Daoy (cell line): ENCODE results near the gene SMC6. TPM values are rescaled to one million over a fixed set of nuclear protein-coding genes. Genes with fewer than 3 reads are reported as not detected.

Source experiments
- DNase-seq: peaks from one replicate; pipeline ENCODE4 v3.0.0-alpha.2; 2015; ENCODE audit warnings: low read depth
- total RNA-seq: library from RNA; depleted of rRNA; stranded (reverse); fragments of >200 nt; shearing (Covaris generic); gene quantifications from 2 replicates; pipeline ENCODE4 v1.2.3, GENCODE V29; 2014

SMC6 gene
- total RNA-seq, 1 experiment from 2014 or later, result 36.5 TPM

DNA sequence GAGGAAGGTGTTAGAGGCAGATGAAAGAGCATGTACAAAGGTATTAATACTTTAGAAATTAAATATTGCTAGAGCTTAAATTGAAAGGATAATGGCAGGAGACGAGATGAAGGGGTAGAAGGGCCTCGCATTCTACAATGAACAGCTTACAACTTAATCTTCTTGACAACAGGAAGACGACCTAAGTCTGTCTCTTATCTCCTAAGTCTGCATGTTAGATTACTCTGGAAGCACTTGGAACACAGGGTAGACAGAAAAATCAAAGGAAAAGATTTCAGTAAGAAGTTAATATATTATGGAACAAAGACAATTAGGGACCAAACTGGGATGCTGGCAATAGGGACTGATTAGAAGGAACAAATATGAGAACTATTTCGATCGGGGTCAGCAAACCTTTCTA, 34.9 kb downstream of the SMC6 start:
- DNase-seq, result no peak

GRCh38 chr2:17717666-17718065, 35.9 kb downstream of the SMC6 start:
- DNase-seq, result no peak

DNA sequence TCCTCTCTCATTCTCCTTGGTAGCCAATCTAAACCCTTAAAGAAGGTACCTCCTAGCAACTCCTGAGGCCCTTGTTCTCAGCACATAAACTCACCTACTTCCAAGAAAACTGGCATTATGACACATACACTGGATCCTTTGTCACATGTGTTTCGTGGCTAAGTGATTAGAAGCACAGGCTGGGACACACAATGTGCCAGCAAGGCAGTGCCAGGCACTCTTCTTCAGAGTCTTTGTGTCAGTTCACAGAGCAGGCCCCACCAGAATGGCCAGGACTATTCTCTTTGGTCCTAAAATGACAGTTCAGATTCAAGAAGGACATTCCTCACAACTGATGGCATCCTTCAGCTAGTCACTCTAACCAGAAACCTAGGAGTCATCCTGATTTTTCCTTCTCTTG, 40.3 kb downstream of the SMC6 start:
- no peak for DNase-seq

- DNase-seq, result no peak
These were observed 42.9 kb downstream of the SMC6 start for GRCh38 chr2:17710547-17711248.

- DNase-seq, result no peak
These were observed 43.7 kb downstream of the SMC6 start for GRCh38 chr2:17709897-17710296.

DNA sequence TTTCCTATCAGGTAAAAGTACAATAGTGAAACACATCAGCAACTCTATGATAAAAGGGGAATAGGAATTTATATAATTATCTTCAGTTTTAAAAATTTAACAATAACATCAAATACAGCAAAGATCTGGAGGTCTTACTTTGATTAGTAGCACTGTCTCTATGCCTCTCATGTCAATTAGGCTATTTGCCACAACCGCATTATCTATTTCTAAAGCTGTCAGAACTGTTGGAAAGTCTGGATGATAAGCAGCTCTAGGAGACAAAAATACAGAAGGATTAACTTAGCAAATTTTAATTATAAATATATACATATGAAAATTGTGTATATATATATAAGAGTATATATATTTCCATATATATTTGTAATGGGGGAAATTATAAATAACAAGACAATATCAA, 45.1 kb downstream of the SMC6 start:
- no peak for DNase-seq

- no peak for DNase-seq
These were observed 46.8 kb downstream of the SMC6 start for GRCh38 chr2:17706845-17707244.

GRCh38 chr2:17690776-17691175, 62.8 kb downstream of the SMC6 start:
- DNase-seq, result no peak

GRCh38 chr2:17689010-17689409, 64.6 kb downstream of the SMC6 start:
- DNase-seq, result no peak

DNA sequence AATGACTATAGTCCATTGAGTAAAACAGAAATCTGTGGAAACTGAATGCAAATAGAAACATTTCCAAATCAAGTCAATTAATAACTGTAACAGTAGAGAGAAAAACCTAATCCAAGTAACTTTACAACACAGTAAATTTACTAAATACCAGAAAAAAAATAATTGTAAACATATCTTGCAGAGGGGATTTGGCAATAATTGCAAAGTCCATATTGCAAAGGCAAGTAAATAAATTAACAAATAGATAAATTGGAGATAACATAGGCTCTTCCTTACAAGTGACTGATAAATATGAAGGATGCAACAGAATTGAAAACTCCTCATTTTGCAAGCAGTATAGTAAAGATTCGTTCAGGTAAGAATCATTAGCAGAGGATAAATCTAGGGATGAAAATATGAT, 65.0 kb downstream of the SMC6 start:
- no peak for DNase-seq

DNA sequence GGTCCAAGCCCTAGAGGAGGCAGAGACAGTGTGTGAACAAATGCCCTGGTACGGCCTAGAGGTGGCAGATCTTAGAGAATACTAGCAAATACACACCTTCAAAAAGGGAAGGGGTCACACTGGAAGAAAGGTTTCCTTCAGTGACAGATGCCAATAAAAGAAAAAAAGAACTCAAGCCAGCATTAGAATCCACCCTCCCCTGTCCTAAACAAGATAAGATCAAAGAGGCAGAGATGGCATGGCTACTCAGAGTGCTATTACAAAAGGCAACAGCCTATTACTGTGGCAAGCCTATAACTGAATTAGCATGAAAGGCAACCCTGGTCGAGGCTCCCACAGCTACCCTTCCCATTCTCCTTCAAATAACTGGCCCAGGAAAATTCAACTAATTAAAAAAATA, 69.6 kb downstream of the SMC6 start:
- no peak for DNase-seq

DNA sequence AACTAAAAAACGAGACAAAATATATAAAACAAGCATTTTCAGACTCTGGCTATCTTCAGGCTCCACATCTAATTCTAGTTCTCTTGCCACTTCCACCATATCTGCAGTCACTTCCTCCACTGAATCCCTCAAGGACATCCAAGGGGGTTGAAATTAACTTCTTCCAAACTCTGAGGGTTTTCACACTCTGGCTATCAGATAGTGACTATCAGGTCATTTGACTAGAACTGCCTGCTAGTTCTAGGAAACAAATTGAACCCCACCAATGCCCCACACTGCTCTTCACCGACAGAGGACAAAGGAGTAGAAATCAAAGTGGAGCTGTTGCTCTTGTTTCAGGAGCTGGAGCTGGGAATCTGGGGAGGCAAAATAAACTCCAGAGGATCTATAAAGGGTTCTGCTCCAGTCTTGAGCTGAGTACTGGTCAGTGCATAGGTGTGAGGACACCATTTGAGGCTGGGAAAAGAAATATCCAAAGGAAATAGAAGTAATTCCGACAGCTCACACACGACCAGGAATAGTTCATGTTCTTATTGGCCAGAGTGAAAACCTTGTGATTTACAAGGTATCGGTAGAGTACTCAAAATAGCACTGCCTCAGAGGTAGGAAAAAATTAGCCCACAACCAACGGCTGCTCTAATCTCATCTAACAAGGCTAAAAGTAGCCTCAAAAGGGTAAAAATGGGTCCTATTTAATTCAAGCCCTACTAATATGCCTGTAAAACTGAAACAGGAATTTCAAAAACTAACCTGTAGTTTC, 71.3 kb downstream of the SMC6 start:
- DNase-seq, result no peak

- DNase-seq, result no peak
These were observed 73.5 kb downstream of the SMC6 start for GRCh38 chr2:17680119-17680518.

DNA sequence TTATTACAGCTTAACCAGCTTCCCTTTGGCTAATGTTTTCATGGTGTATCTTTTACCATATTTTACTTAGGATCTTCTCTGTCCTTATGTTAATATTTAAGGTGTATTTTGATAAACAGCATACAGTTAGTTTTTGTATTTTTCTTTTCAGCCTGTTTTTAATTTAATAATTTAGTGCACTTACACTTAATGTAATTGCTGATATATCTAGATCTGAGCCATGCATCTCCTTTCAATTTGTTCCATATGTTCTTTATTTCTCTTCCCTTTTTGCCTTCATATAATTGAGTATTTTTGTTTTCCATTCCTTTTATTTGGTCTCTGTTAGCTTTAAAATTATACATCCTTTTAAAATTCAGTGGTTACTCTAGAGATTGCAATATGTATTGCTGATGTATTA, 78.8 kb downstream of the SMC6 start:
- no peak for DNase-seq

DNA sequence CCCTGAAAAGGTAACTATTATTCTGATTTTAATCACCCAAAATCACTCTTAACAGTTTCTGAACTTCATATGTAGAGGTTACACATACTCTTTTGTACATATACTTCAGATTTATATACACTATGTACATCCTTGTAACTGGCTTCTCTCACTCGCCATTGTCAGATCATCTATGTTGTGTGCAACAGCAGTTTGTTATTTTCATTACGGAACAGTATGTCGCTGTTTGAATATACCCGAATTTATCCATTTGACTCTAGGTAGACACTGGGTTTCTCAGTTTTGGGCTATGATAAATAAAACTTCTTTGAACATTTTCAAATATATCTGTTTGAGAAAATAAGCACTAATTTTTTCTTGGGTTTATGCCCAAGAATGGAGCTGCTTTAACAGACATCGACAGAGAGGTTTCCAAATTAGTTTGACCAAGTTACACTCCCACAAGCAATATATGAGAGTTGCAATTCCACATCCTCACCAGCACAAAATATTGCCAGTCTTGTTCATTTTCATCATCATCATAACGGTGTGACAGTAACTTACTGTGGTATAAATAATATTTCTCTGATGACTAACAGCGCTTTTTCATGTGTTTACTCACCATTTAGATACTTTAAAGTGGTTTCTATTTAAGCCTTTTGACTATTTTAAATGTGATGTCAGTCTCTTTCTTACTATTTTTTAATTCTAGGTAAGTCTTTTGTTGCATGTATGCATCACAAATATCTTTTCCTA, 80.9 kb downstream of the SMC6 start:
- DNase-seq, result no peak

GRCh38 chr2:17667898-17668297, 85.7 kb downstream of the SMC6 start:
- DNase-seq, result no peak

DNA sequence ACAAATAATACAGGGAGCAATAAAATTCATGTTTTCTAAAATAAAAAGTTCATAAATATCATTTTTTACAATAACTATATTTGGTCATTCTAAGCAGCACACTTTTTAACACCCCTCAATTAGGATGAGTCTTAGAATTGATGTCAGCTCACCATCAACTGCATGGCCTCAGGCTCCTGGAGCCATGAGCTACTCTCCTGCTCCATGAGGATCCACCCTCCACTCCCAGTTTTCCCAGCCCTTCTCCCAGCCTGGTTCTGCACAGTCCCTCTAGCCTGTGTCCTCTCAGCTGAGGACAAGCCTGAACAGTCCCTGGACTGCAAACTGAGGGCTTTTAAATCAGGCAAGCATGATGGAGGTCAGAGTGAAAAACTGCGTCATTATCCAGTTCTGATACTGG, 89.1 kb downstream of the SMC6 start:
- no peak for DNase-seq

- no peak for DNase-seq
These were observed 90.9 kb downstream of the SMC6 start for GRCh38 chr2:17662723-17663122.

GRCh38 chr2:17661460-17661859, 92.2 kb downstream of the SMC6 start:
- no peak for DNase-seq

DNA sequence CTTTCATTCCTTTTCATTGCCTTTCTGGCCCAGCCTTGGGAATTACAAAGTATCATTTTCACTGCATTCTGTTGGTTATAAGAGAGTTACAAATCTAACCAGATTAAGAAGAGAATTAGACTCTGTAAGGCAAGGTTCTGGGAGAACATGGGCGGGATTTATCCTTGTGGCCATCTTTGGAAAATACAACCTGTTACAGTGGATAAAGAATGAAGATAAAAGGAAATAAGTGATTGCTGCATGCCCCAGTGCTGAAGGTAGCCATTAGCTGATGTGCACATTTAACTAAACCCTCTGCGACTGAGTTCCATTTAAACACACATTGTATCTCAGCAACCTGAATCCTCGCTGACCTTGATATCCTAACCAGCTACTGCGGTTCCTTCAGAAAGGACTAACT, 93.4 kb downstream of the SMC6 start:
- DNase-seq, result no peak

DNA sequence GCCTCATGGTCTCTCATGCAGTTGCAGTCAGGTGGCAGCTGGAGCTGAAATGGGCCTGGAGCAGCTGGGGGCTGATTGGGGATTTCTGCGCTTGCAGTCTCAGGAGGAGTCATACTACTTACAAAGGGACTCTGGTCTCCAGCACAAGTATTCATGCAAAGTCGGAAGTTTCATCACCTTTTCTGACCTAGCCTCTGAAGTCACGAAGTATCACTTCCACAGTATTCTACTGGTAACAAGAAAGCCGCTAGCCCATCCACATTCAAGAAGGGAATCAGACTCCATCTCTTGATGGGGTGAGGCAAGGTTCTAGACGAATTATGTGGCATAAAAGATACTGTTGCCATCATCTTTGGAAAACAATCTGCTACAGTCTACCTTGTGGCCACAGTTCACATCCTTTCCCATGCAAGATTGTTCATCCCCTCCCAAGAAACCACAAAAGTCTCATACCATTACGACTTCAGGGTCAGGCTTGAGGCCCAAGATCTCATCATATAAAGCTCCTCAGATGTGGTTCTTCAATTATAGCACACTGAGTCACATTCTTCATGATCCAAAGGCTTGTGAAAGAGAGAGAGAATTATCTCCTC, 95.3 kb downstream of the SMC6 start:
- no peak for DNase-seq

DNA sequence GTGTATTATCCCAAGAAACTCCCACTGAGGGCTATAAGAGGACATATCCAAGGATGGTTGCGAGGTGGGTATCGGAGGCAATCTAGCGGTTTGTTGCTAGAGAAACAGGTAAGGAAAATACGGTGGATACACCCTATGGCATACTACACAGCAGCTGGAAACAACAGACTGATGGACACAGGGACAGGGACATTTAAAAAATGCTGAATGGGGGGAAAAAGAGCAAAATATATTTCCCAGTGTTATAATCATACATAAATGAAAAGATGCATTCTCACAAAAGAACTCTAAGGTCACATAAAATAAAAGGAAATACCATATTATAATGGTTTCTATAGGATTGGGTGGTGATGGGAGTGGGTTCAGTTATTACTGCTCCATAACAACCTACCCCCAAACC, 95.9 kb downstream of the SMC6 start:
- DNase-seq, result no peak
